ENCODE data around the gene ATP11C.

ATP11C gene

DNA sequence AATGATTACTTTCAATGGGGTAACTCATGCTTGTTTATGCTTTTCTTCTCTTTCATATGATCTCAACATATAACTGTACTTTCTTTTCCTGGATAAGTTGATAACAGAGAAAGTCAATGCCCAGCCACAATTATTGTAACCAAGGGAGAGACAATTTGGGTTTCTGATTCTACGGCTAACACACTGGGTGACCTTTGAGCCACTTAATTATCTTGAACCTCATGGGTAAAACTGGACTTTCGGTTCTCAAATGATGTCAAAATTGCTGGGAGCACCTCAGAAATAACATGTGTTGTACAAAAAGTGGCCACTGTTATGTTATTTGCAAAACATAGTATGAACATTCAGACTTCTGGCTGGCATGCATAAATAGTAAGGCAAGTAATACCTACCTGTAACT is 145.3 kb downstream of the ATP11C start:
- Histone ChIP-seq H3K9me3 (ENCODE audit: control insufficient read depth in 2 of 2, low read length in 2 of 2) (no peaks in the 10 kb centered on the region), H3K36me3 (ENCODE audit: control insufficient read depth in 2 of 2, insufficient read depth in 2 of 2, low read length in 2 of 2) (peaks cover 6 to 8% of the 10 kb centered on the region in 2 donors), H3K27ac (ENCODE audit: low read depth in 2 of 2, low read length in 2 of 2) (no peak overlapping the region), H3K4me3 (ENCODE audit: low read length in 2 of 2) (no peak overlapping the region), H3K27me3 (ENCODE audit: control insufficient read depth in 2 of 2, insufficient read depth in 2 of 2, low read length in 2 of 2) (no peaks in the 10 kb centered on the region), H3K9ac (ENCODE audit: low read depth in 1 of 2, low read length in 2 of 2) (no peak overlapping the region), H3K4me1 (ENCODE audit: control insufficient read depth in 2 of 2, insufficient read depth in 2 of 2, low read length in 2 of 2) (no peaks in the 10 kb centered on the region)

DNA sequence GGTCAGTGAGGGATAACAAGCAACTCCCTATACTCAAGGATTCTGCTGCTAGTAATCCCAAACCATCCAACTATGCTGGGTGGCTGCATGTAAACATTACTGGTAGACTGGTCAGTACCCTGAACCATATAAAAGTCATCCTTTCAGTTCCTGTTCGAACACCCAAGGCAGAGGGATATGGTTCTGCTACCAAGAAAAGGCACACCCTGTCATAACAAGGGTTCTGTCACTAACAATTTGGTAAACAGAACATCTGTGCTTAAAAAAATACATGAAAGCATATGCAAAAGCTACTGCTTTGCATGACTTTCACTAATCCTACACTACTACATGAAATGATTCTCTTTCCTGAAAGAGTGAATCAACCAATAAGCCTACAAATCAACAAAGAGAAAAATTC is 148.0 kb downstream of the ATP11C start:
- Histone ChIP-seq H3K9ac (ENCODE audit: low read depth in 1 of 2, low read length in 2 of 2) (no peak overlapping the region), H3K9me3 (ENCODE audit: control insufficient read depth in 2 of 2, low read length in 2 of 2) (no peaks in the 10 kb centered on the region), H3K4me3 (ENCODE audit: low read length in 2 of 2) (no peak overlapping the region), H3K27me3 (ENCODE audit: control insufficient read depth in 2 of 2, insufficient read depth in 2 of 2, low read length in 2 of 2) (no peaks in the 10 kb centered on the region), H3K36me3 (ENCODE audit: control insufficient read depth in 2 of 2, insufficient read depth in 2 of 2, low read length in 2 of 2) (peaks cover 6 to 7% of the 10 kb centered on the region in 2 donors), H3K27ac (ENCODE audit: low read depth in 2 of 2, low read length in 2 of 2) (no peak overlapping the region), H3K4me1 (ENCODE audit: control insufficient read depth in 2 of 2, insufficient read depth in 2 of 2, low read length in 2 of 2) (no peaks in the 10 kb centered on the region)

GRCh38 chrX:139783959-139784358 is 148.9 kb downstream of the ATP11C start:
- H3K9ac ChIP-seq (ENCODE audit: low read depth in 1 of 2, low read length in 2 of 2): no peak overlapping the region
- peaks cover 4 to 6% of the 10 kb centered on the region in 2 donors for H3K36me3 ChIP-seq (ENCODE audit: control insufficient read depth in 2 of 2, insufficient read depth in 2 of 2, low read length in 2 of 2)
- no peak overlapping the region for H3K4me3 ChIP-seq (ENCODE audit: low read length in 2 of 2)
- H3K27me3 ChIP-seq (ENCODE audit: control insufficient read depth in 2 of 2, insufficient read depth in 2 of 2, low read length in 2 of 2): no peaks in the 10 kb centered on the region
- no peak overlapping the region for H3K27ac ChIP-seq (ENCODE audit: low read depth in 2 of 2, low read length in 2 of 2)
- H3K4me1 ChIP-seq (ENCODE audit: control insufficient read depth in 2 of 2, insufficient read depth in 2 of 2, low read length in 2 of 2): no peaks in the 10 kb centered on the region
- H3K9me3 ChIP-seq (ENCODE audit: control insufficient read depth in 2 of 2, low read length in 2 of 2): no peaks in the 10 kb centered on the region

DNA sequence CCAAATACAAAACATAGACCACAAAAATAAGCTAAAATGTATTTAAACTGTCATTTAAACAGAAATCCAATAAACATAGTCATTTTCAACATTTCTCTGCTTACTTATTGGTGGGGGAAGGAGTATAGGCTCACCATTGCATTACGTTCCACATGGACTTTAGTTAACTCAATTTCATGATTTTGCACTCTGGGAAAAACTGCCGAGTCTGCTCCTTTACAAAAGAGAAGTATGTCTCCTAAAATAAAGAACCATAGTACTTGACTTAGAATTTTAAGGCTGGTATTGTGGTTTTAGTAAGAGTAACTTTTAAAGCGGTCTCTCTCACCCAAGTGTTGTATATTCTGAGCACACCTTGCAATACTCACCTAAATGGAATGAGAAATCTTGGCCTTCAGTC is 149.8 kb downstream of the ATP11C start:
- Histone ChIP-seq H3K27ac (ENCODE audit: low read depth in 2 of 2, low read length in 2 of 2) (no peak overlapping the region), H3K4me1 (ENCODE audit: control insufficient read depth in 2 of 2, insufficient read depth in 2 of 2, low read length in 2 of 2) (no peaks in the 10 kb centered on the region), H3K36me3 (ENCODE audit: control insufficient read depth in 2 of 2, insufficient read depth in 2 of 2, low read length in 2 of 2) (peaks cover 4% of the 10 kb centered on the region in 2 donors), H3K4me3 (ENCODE audit: low read length in 2 of 2) (no peak overlapping the region), H3K9me3 (ENCODE audit: control insufficient read depth in 2 of 2, low read length in 2 of 2) (no peaks in the 10 kb centered on the region), H3K27me3 (ENCODE audit: control insufficient read depth in 2 of 2, insufficient read depth in 2 of 2, low read length in 2 of 2) (no peaks in the 10 kb centered on the region), H3K9ac (ENCODE audit: low read depth in 1 of 2, low read length in 2 of 2) (no peak overlapping the region)

DNA sequence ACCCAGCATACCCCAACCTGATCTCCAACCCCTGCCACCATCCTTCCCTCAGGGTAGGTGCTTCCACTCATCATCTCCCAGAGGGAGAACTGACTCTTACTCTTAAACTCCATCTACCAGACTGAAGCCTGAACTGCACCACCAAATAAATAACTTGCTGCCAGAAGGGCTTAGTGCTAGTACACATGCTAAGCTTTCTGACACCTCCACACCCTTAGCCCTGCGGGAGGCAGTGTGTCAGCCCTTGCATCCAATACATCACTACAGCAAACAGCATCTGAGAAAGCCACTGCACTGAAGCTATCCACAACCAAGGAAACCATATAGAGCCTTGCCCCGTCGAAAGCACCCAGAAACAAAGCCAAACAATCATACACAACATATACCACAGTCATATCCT is 156.3 kb downstream of the ATP11C start:
- Histone ChIP-seq H3K4me1 (ENCODE audit: control insufficient read depth in 2 of 2, insufficient read depth in 2 of 2, low read length in 2 of 2) (no peaks in the 10 kb centered on the region), H3K9me3 (ENCODE audit: control insufficient read depth in 2 of 2, low read length in 2 of 2) (no peaks in the 10 kb centered on the region), H3K4me3 (ENCODE audit: low read length in 2 of 2) (no peak overlapping the region), H3K36me3 (ENCODE audit: control insufficient read depth in 2 of 2, insufficient read depth in 2 of 2, low read length in 2 of 2) (peaks cover 0 to 8% of the 10 kb centered on the region in 2 donors), H3K27me3 (ENCODE audit: control insufficient read depth in 2 of 2, insufficient read depth in 2 of 2, low read length in 2 of 2) (no peaks in the 10 kb centered on the region), H3K9ac (ENCODE audit: low read depth in 1 of 2, low read length in 2 of 2) (no peak overlapping the region), H3K27ac (ENCODE audit: low read depth in 2 of 2, low read length in 2 of 2) (no peak overlapping the region)

DNA sequence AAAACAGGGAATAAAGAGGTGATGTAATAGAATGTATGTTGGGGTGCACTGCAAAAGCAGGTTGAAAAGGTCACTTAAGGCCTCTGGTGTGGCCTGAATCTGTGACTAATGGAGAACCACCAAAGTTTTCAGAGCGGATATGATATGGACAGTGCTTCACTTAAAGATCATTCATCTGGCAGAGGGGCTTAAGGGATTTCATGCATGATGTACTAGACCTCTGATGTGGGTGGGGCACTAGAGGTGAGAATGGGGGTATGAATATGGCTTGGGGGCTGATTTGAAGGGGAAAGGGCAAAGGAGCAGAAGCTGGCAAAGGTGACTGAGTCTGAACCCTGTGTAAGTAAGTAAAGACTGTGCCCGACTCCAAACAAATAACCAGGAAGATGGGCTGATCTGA is 162.5 kb downstream of the ATP11C start:
- peaks cover 3 to 12% of the 10 kb centered on the region in 2 donors for H3K36me3 ChIP-seq (ENCODE audit: control insufficient read depth in 2 of 2, insufficient read depth in 2 of 2, low read length in 2 of 2)
- H3K9ac ChIP-seq (ENCODE audit: low read depth in 1 of 2, low read length in 2 of 2): no peak overlapping the region
- no peaks in the 10 kb centered on the region for H3K9me3 ChIP-seq (ENCODE audit: control insufficient read depth in 2 of 2, low read length in 2 of 2)
- H3K4me3 ChIP-seq (ENCODE audit: low read length in 2 of 2): no peak overlapping the region
- no peaks in the 10 kb centered on the region for H3K4me1 ChIP-seq (ENCODE audit: control insufficient read depth in 2 of 2, insufficient read depth in 2 of 2, low read length in 2 of 2)
- H3K27me3 ChIP-seq (ENCODE audit: control insufficient read depth in 2 of 2, insufficient read depth in 2 of 2, low read length in 2 of 2): no peaks in the 10 kb centered on the region
- H3K27ac ChIP-seq (ENCODE audit: low read depth in 2 of 2, low read length in 2 of 2): no peak overlapping the region

DNA sequence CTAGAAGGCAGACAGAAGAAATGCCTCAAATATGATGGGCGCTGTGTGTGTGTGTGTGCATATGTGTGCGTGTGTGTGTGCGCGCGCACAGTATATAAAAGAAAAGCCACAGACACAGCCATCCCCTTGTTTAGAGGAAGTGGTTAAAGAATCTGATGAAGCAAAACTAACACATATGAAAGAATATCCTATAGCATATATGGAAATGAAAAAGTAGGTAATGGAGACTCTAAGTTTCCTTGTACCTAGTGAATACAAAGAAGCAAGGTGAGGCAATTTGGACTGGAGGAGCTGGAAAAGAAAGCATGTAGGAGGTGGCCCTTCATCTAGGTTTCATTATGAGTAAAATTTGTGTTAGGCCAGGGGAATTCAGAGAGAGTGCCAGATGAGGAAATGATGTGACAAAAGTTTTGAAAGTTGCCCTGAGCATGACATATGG is 166.3 kb downstream of the ATP11C start:
- Histone ChIP-seq H3K4me1 (ENCODE audit: control insufficient read depth in 2 of 2, insufficient read depth in 2 of 2, low read length in 2 of 2) (no peaks in the 10 kb centered on the region), H3K9ac (ENCODE audit: low read depth in 1 of 2, low read length in 2 of 2) (no peak overlapping the region), H3K4me3 (ENCODE audit: low read length in 2 of 2) (no peak overlapping the region), H3K9me3 (ENCODE audit: control insufficient read depth in 2 of 2, low read length in 2 of 2) (no peaks in the 10 kb centered on the region), H3K27ac (ENCODE audit: low read depth in 2 of 2, low read length in 2 of 2) (no peak overlapping the region), H3K27me3 (ENCODE audit: control insufficient read depth in 2 of 2, insufficient read depth in 2 of 2, low read length in 2 of 2) (no peaks in the 10 kb centered on the region), H3K36me3 (ENCODE audit: control insufficient read depth in 2 of 2, insufficient read depth in 2 of 2, low read length in 2 of 2) (peaks cover 3 to 6% of the 10 kb centered on the region in 2 donors)

GRCh38 chrX:139762400-139763183 is 170.3 kb downstream of the ATP11C start:
- H3K4me1 ChIP-seq (ENCODE audit: control insufficient read depth in 2 of 2, insufficient read depth in 2 of 2, low read length in 2 of 2): no peaks in the 10 kb centered on the region
- no peaks in the 10 kb centered on the region for H3K27me3 ChIP-seq (ENCODE audit: control insufficient read depth in 2 of 2, insufficient read depth in 2 of 2, low read length in 2 of 2)
- peaks cover under 1% of the 10 kb centered on the region in 2 donors for H3K36me3 ChIP-seq (ENCODE audit: control insufficient read depth in 2 of 2, insufficient read depth in 2 of 2, low read length in 2 of 2)

GRCh38 chrX:139759637-139760036 is 173.2 kb downstream of the ATP11C start:
- Histone ChIP-seq H3K4me3 (ENCODE audit: low read length in 2 of 2) (no peak overlapping the region), H3K36me3 (ENCODE audit: control insufficient read depth in 2 of 2, insufficient read depth in 2 of 2, low read length in 2 of 2) (no peaks in the 10 kb centered on the region), H3K4me1 (ENCODE audit: control insufficient read depth in 2 of 2, insufficient read depth in 2 of 2, low read length in 2 of 2) (no peaks in the 10 kb centered on the region), H3K9me3 (ENCODE audit: control insufficient read depth in 2 of 2, low read length in 2 of 2) (peaks cover 0 to 4% of the 10 kb centered on the region in 2 donors), H3K9ac (ENCODE audit: low read depth in 1 of 2, low read length in 2 of 2) (no peak overlapping the region), H3K27me3 (ENCODE audit: control insufficient read depth in 2 of 2, insufficient read depth in 2 of 2, low read length in 2 of 2) (no peaks in the 10 kb centered on the region), H3K27ac (ENCODE audit: low read depth in 2 of 2, low read length in 2 of 2) (no peak overlapping the region)

More at GRCh38 chrX:139762400-139763183, 170.3 kb downstream of the ATP11C start:
- Histone ChIP-seq H3K9me3 (ENCODE audit: control insufficient read depth in 2 of 2, low read length in 2 of 2) (no peaks in the 10 kb centered on the region), H3K27ac (ENCODE audit: low read depth in 2 of 2, low read length in 2 of 2) (no peak overlapping the region), H3K4me3 (ENCODE audit: low read length in 2 of 2) (no peak overlapping the region), H3K9ac (ENCODE audit: low read depth in 1 of 2, low read length in 2 of 2) (no peak overlapping the region)

GRCh38 chrX:139758809-139759208 is 174.0 kb downstream of the ATP11C start:
- Histone ChIP-seq H3K9ac (ENCODE audit: low read depth in 1 of 2, low read length in 2 of 2) (no peak overlapping the region), H3K9me3 (ENCODE audit: control insufficient read depth in 2 of 2, low read length in 2 of 2) (peaks cover 0 to 11% of the 10 kb centered on the region in 2 donors), H3K4me3 (ENCODE audit: low read length in 2 of 2) (no peak overlapping the region), H3K27ac (ENCODE audit: low read depth in 2 of 2, low read length in 2 of 2) (no peak overlapping the region), H3K36me3 (ENCODE audit: control insufficient read depth in 2 of 2, insufficient read depth in 2 of 2, low read length in 2 of 2) (no peaks in the 10 kb centered on the region), H3K27me3 (ENCODE audit: control insufficient read depth in 2 of 2, insufficient read depth in 2 of 2, low read length in 2 of 2) (no peaks in the 10 kb centered on the region), H3K4me1 (ENCODE audit: control insufficient read depth in 2 of 2, insufficient read depth in 2 of 2, low read length in 2 of 2) (no peaks in the 10 kb centered on the region)

All from mucosa of rectum (tissue), 2 donors.